HG02678 (cell line): ENCODE data around the gene HMGN5.

Source experiments
- ATAC-seq: cut with Tn5 transposase; IDR thresholded peaks from one replicate; pipeline ENCODE4 v1.9.1; 2021; ENCODE audit warnings: mild to moderate bottlenecking, moderate library complexity; ENCODE audit not compliant: unreplicated experiment

The HMGN5 gene, protein sequence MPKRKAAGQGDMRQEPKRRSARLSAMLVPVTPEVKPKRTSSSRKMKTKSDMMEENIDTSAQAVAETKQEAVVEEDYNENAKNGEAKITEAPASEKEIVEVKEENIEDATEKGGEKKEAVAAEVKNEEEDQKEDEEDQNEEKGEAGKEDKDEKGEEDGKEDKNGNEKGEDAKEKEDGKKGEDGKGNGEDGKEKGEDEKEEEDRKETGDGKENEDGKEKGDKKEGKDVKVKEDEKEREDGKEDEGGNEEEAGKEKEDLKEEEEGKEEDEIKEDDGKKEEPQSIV

GRCh38 chrX:81201671-81202455 is at the start of gene HMGN5, which contains the start of gene SH3BGRL:
Gene HMGN5, minus strand, starts transcription at chrX:81201913. Its CDS starts 80,364 bp downstream, at chrX:81121549.
Gene SH3BGRL, plus strand, starts transcription at chrX:81202102. Its CDS starts 99 bp downstream, at chrX:81202201.
- ATAC-seq = peak; percentile 95

DNA sequence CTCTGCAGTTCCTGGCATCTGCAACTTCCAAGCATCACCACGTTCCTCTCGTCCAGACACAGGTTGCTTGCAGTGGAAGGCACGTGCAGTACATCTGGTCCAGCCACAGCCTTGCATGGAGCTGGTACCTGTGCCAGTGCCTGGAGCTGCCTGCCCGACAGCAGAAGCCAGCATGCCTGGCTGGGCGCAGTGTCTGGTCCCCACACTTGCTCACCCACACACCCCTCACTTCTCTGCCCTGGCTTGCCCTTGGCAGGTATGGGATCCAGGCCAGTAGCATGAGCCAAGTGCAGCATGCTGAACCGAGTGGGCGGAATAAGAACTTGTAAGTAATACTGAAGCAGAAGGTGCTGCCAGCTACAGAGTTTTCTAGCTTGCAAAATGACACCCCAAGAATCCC is 40.0 kb upstream of the HMGN5 start:
- ATAC-seq = no peak

GRCh38 chrX:81240701-81241331 is 39.1 kb upstream of the HMGN5 start:
- no peak for ATAC-seq

GRCh38 chrX:81238166-81238565 is 36.5 kb upstream of the HMGN5 start:
- no peak for ATAC-seq

GRCh38 chrX:81237516-81237915 is 35.8 kb upstream of the HMGN5 start:
- ATAC-seq = no peak

GRCh38 chrX:81232218-81232617 is 30.5 kb upstream of the HMGN5 start:
- ATAC-seq = no peak

- no peak for ATAC-seq
Measured at GRCh38 chrX:81231476-81231875, 29.8 kb upstream of the HMGN5 start.

DNA sequence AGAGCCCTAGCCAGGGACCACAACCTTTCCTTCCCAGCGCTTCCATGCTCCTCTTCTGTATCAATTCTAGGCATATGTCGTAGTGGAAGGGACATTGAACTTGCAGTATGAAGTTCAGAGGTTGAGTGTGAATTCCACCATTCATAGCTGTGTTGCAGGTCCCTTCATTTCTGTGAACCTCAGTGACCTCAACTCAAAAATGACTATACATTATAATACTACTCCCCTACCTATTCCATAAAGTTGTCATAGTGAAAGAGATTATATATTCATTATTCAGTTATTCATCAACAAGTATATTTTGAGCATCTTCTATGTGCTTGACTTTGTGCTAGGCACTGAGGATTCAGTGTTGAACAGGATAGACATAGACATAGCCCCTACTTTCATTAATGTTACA is 28.2 kb upstream of the HMGN5 start:
- no peak for ATAC-seq

GRCh38 chrX:81229229-81229628 is 27.5 kb upstream of the HMGN5 start:
- no peak for ATAC-seq

- ATAC-seq = no peak
Measured at GRCh38 chrX:81215685-81216084, 14.0 kb upstream of the HMGN5 start.

- no peak for ATAC-seq
Measured at GRCh38 chrX:81208916-81209315, 7.2 kb upstream of the HMGN5 start.

- no peak for ATAC-seq
Measured at GRCh38 chrX:81206476-81206875, 4.8 kb upstream of the HMGN5 start.

DNA sequence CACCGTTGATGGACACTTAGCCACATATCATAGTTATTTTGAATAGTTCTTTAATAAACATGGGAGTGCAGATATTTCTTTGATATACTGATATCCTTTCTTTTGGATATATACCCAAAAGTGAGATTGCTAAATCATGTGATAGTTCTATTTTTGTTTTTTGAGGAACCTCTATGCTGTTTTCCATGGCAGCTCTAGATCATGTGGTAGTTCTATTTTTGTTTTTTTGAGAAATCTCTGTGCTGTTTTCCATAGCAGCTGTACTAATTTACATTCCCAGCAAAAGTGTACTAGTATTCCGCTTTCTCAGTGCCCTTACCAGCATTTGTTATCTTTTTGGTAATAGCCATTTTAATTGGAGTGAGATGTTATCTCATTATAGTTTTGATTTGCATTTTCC is 3.8 kb upstream of the HMGN5 start:
- no peak for ATAC-seq

GRCh38 chrX:81202943-81203342 is 1.2 kb upstream of the HMGN5 start:
- no peak for ATAC-seq

GRCh38 chrX:81202456-81202819 is 725 bp upstream of the HMGN5 start:
- no peak for ATAC-seq

DNA sequence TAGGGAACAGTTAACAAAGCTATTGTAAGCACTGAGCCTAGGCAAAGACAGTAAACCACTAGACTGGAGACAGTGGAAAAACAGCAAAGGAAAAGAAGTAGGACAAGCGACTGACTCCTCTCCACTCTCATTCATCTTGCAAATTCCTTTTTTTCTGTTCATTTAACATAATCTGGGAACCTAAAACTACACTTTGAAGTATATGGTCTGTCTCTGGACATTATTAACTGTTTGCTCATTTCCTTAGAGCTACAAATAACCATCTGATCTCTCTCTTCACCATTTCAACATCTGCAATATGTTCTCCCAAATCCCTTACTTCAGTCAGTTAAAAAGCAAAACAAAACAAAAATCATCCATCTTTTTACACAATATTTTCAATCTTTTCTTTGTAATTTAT is 642 bp downstream of the HMGN5 start:
- ATAC-seq = no peak

DNA sequence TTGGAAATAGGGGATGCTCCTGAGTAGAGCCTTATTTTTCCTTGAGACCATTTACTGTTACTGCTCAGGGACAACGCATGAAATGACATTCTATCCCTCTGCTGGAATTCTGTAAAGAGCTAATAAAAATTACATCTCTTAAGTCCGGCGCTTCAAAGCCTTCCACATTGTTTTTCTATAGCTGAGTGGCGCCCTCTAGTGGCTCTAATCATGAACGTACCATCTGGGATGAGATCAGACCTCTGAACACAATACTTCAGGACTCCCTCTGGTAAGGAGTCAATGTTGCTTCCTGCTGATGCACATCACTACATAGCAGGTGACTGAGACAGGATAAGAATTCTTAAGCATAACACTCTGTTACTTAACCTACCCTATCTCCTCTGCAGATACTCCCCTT is 6.0 kb downstream of the HMGN5 start:
- peak; percentile 87 for ATAC-seq

DNA sequence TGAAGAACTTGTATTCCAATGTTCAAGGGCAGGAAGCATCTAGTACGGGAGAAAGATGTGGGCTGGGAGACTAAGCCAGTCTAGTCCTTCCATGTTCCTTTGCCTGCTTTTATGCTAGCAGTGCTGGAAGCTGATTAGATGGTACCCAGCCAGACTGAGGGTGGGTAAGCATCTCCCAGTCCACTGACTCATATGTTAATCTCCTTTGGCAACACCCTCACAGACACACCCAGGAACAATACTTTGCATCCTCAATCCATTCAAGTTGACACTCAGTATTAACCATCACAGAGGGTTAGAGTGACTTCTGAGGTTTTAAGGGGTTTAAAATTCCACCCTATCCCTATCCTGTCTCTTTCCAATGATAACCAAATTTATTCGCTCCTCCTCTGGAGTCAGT is 6.5 kb downstream of the HMGN5 start:
- ATAC-seq = no peak

- no peak for ATAC-seq
Measured at GRCh38 chrX:81174286-81174685, 27.4 kb downstream of the HMGN5 start.

DNA sequence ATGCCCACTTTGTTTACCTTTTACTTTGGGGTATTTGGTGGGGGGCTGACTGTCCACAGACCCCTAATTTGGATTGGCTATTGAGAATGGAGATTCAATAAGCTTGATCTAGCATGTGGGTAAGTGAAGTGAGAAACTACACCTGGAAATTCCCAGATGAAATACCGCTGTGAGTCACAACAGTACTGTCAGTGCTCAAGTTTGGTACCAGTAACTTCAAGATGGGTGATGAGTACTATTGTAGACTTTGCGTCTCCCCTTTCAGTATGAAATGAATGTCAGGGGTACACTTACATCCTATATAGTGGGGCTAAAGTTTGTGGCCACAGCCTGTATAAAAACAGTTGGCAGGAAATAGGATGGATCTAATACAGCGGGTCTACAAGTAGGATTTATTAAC is 33.3 kb downstream of the HMGN5 start:
- ATAC-seq = no peak

- peak; percentile 96 for ATAC-seq
Measured at GRCh38 chrX:81121513-81122363, 80.0 kb downstream of the HMGN5 start.
